Astrocyte (in vitro differentiated cells and primary cell): Measurements from ENCODE around the gene PIAS1. TPM values are rescaled to one million over a fixed set of nuclear protein-coding genes. Genes with fewer than 3 reads are reported as not detected.
A peak's percentile ranks its signal among the peaks of the same experiment; 100 is the strongest.

Experiments used
- DNase-seq: peaks from one replicate; pipeline ENCODE4 v3.0.0-alpha.2; 2010; ENCODE audit warnings: low read depth
- FAIRE-seq: peaks from 2 replicates; lab custom pipeline; 2011; peaks lifted over from hg19 to GRCh38; lab: Jason Lieb, UNC
- H2AFZ ChIP-seq: 2 replicates; pipeline ENCODE4 v1.6.0; 2012; ENCODE audit warnings: low read depth, low read length, inconsistent platforms
- H3K27ac ChIP-seq: 2 replicates; pipeline ENCODE4 v1.5.1; 2011; ENCODE audit warnings: low read depth, low read length, inconsistent platforms
- H3K27me3 ChIP-seq: 2 replicates; pipeline ENCODE4 v1.6.0; 2011; ENCODE audit warnings: low read length, inconsistent platforms; ENCODE audit not compliant: insufficient read depth
- H3K36me3 ChIP-seq: 2 replicates; pipeline ENCODE4 v1.5.1; 2011; ENCODE audit warnings: low read length, inconsistent platforms; ENCODE audit not compliant: insufficient read depth
- H3K4me1 ChIP-seq: 2 replicates; pipeline ENCODE4 v1.5.1; 2011; ENCODE audit warnings: low read length, inconsistent platforms; ENCODE audit not compliant: insufficient read depth
- H3K4me2 ChIP-seq: 2 replicates; pipeline ENCODE4 v1.6.0; 2012; ENCODE audit warnings: low read length, inconsistent platforms
- H3K4me3 ChIP-seq: 2 replicates; pipeline ENCODE4 v1.5.1; 2011; ENCODE audit warnings: low read depth, mild to moderate bottlenecking, low read length, inconsistent platforms; ENCODE audit not compliant: insufficient read depth
- H3K79me2 ChIP-seq: 2 replicates; pipeline ENCODE4 v1.6.0; 2012; ENCODE audit warnings: mild to moderate bottlenecking, low read length, inconsistent platforms; ENCODE audit not compliant: insufficient read depth
- H3K9ac ChIP-seq: 2 replicates; pipeline ENCODE4 v1.6.0; 2012; ENCODE audit warnings: mild to moderate bottlenecking, low read length, inconsistent platforms
- H3K9me3 ChIP-seq: 2 replicates; pipeline ENCODE4 v1.5.1; 2012; ENCODE audit warnings: low read depth, mild to moderate bottlenecking, low read length, inconsistent platforms; ENCODE audit not compliant: insufficient read depth
- H4K20me1 ChIP-seq: 2 replicates; pipeline ENCODE4 v1.6.0; 2012; ENCODE audit warnings: low read length, inconsistent platforms; ENCODE audit not compliant: insufficient read depth
- H3K27ac Mint-ChIP-seq: one replicate; pipeline ENCODE4 v1.8.0; 2021; ENCODE audit warnings: mild to moderate bottlenecking, mixed read lengths; ENCODE audit not compliant: unreplicated experiment
- H3K27me3 Mint-ChIP-seq: one replicate; pipeline ENCODE4 v1.8.0; 2021; ENCODE audit warnings: low read depth, mixed read lengths; ENCODE audit not compliant: unreplicated experiment
- H3K36me3 Mint-ChIP-seq: one replicate; pipeline ENCODE4 v1.8.0; 2021; ENCODE audit warnings: low read depth, mixed read lengths; ENCODE audit not compliant: unreplicated experiment
- H3K4me1 Mint-ChIP-seq: one replicate; pipeline ENCODE4 v1.8.0; 2021; ENCODE audit warnings: low read depth, mixed read lengths; ENCODE audit not compliant: unreplicated experiment
- H3K4me3 Mint-ChIP-seq: one replicate; pipeline ENCODE4 v1.8.0; 2021; ENCODE audit warnings: mild to moderate bottlenecking, moderate library complexity, mixed read lengths; ENCODE audit not compliant: unreplicated experiment
- H3K9me3 Mint-ChIP-seq: one replicate; pipeline ENCODE4 v1.8.0; 2021; ENCODE audit warnings: mild to moderate bottlenecking, mixed read lengths; ENCODE audit not compliant: unreplicated experiment
- CTCF ChIP-seq: IDR thresholded peaks from 2 replicates; pipeline ENCODE4 v1.5.1; 2011; ENCODE audit warnings: low read depth, mild to moderate bottlenecking, inconsistent platforms, low read length, moderate library complexity; ENCODE audit not compliant: insufficient read depth
- EZH2 ChIP-seq: IDR thresholded peaks from 2 replicates; pipeline ENCODE4 v1.6.1; 2012; ENCODE audit warnings: mild to moderate bottlenecking, low read length, inconsistent platforms; ENCODE audit not compliant: insufficient read depth
- total RNA-seq: library from RNA; stranded (reverse); gene quantifications from 2 replicates; pipeline ENCODE4 v1.2.1, GENCODE V29; 2021

PIAS1 gene
- total RNA-seq, 1 donor from 2014 or later = 30.2 TPM

DNA sequence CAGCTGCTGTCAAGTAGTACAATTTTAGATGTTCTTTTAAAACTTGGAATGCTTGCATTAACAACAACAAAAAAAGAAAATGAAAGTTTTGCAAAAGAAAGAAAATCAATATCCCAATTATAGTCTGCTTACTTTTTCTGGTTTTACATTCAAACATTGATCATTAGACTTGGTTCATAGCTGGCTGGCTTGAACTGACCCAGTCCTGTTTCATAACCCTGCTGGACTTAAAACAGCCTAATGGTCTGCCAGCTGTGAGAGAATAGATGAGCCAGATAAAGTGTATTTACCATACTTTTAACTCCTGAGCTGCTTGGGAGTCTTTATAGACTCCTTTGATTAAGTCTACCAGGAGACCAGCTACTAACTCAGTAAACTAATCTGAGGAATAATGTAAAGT, 59.2 kb downstream of the PIAS1 start:
- H3K4me2 ChIP-seq = no peak overlapping the region
- no peak for FAIRE-seq
- peaks cover 49% of the 10 kb centered on the region for H4K20me1 ChIP-seq

DNA sequence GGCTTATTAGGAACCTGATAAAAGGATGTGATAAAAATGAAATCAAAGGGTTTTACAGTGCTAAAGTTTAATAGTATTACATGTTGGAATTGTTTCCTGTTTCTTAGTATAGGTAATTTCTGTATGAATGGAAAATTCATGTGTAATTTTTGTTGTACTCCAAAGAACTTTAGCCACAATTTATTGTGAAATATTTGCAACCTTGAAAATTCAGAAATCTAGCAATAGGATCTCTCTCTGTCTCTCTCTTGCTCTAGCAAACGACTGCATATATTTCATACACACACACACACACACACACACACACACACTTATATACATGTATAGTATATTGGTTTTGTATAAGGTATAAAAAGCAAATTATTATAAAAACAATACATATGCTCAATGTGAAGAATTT, 59.6 kb downstream of the PIAS1 start:
- Histone ChIP-seq H3K9me3 (no peaks in the 10 kb centered on the region), H3K79me2 (peaks cover 65% of the 10 kb centered on the region), H3K4me1 (no peaks in the 10 kb centered on the region), H3K27me3 (no peaks in the 10 kb centered on the region), H4K20me1 (peaks cover 46% of the 10 kb centered on the region), H3K36me3 (no peaks in the 10 kb centered on the region), H3K9ac (no peak overlapping the region), H3K27ac (no peak overlapping the region), H3K4me3 (no peak overlapping the region), H2AFZ (no peak overlapping the region), H3K4me2 (peak overlapping the region; percentile 77)
- no peak overlapping the region for H3K27ac Mint-ChIP-seq
- H3K4me1 Mint-ChIP-seq = peaks cover 20% of the 10 kb centered on the region
- no peaks in the 10 kb centered on the region for H3K27me3 Mint-ChIP-seq
- H3K4me3 Mint-ChIP-seq = no peak overlapping the region
- peaks cover 6% of the 10 kb centered on the region for H3K36me3 Mint-ChIP-seq
- H3K9me3 Mint-ChIP-seq = no peaks in the 10 kb centered on the region
- DNase-seq (no peak), FAIRE-seq (no peak)
- no peak for TF ChIP-seq CTCF
- TF ChIP-seq EZH2 = no peak

More for the DNA sequence above, 59.2 kb downstream of the PIAS1 start:
- Histone ChIP-seq H3K27ac (no peak overlapping the region), H3K79me2 (peaks cover 65% of the 10 kb centered on the region), H3K4me1 (no peaks in the 10 kb centered on the region), H3K36me3 (no peaks in the 10 kb centered on the region), H3K9me3 (no peaks in the 10 kb centered on the region), H3K27me3 (no peaks in the 10 kb centered on the region), H3K4me3 (no peak overlapping the region), H2AFZ (no peak overlapping the region), H3K9ac (no peak overlapping the region)
- H3K27ac Mint-ChIP-seq = no peak overlapping the region
- H3K4me1 Mint-ChIP-seq = peaks cover 20% of the 10 kb centered on the region
- H3K27me3 Mint-ChIP-seq = no peaks in the 10 kb centered on the region
- no peaks in the 10 kb centered on the region for H3K9me3 Mint-ChIP-seq
- DNase-seq = peak; percentile 23
- H3K36me3 Mint-ChIP-seq = peaks cover 3% of the 10 kb centered on the region
- no peak overlapping the region for H3K4me3 Mint-ChIP-seq
- TF ChIP-seq CTCF (no peak), EZH2 (no peak)

DNA sequence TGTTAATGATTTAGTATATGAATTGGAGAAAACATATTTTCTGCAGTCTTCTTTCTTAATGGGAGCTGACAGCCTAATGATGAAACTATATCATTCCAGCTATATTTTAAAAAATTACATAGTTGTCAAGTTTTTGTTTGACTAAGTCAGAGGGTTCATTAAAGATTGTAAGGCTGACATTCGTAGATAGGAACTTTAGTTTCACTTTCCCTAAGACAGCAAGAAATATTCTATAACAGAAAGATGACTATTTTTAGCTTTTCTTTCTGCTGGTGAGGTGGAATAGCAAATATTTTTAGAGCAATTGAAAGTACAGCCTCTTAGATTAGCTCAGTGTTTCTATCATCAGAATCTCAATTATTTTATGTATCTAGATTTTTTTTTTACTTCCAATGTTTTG, 60.2 kb downstream of the PIAS1 start:
- Mint-ChIP-seq H3K9me3 (no peaks in the 10 kb centered on the region), H3K36me3 (peaks cover 6% of the 10 kb centered on the region), H3K4me1 (peaks cover 20% of the 10 kb centered on the region), H3K27ac (no peak overlapping the region), H3K4me3 (peak overlapping the region; percentile 11), H3K27me3 (no peaks in the 10 kb centered on the region)
- Histone ChIP-seq H2AFZ (no peak overlapping the region), H3K27ac (no peak overlapping the region), H3K36me3 (no peaks in the 10 kb centered on the region), H3K9me3 (no peaks in the 10 kb centered on the region), H3K27me3 (no peaks in the 10 kb centered on the region), H3K79me2 (peaks cover 64% of the 10 kb centered on the region), H3K9ac (peak overlapping the region; percentile 52), H4K20me1 (peaks cover 44% of the 10 kb centered on the region), H3K4me2 (peak overlapping the region; percentile 77), H3K4me1 (no peaks in the 10 kb centered on the region), H3K4me3 (peak overlapping the region; percentile 44)
- FAIRE-seq (no peak), DNase-seq (peak; percentile 42)
- TF ChIP-seq CTCF (no peak), EZH2 (no peak)
